ENCODE data around the gene OMA1.
A peak's percentile ranks its signal among the peaks of the same experiment; 100 is the strongest.
"Not testable (repeated sequence)": the region's sequence is repeated elsewhere in the genome, so short reads cannot be mapped to it uniquely, and the experiment has no call there.

Gene OMA1

GRCh38 chr1:58573705-58574591 lies 27.4 kb upstream of the OMA1 start:
- DNase-seq, result peak in 1 of 2 donors; percentile 50

- DNase-seq, result no peak
Measured at GRCh38 chr1:58573138-58573537, 26.6 kb upstream of the OMA1 start.

DNA sequence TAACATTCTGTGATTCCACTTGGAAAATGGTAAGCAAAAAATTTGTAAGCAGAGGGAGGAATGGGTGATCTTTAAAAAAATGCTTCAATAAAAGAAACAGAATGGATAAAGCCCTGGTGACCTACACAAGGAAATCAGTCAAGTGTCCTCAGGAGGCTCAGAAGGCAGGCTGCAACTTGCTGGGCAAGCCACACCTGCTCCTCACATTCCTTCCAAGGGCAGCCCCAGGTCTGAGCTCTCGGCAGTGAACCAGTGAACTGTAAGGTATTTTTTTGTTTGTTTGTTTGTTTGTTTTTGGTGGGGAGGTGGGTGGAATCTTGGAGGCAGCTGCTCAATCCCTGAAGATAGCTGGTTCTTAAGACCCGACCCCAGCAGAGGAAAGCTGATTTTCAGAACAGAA lies 26.2 kb upstream of the OMA1 start:
- no peak for DNase-seq

DNA sequence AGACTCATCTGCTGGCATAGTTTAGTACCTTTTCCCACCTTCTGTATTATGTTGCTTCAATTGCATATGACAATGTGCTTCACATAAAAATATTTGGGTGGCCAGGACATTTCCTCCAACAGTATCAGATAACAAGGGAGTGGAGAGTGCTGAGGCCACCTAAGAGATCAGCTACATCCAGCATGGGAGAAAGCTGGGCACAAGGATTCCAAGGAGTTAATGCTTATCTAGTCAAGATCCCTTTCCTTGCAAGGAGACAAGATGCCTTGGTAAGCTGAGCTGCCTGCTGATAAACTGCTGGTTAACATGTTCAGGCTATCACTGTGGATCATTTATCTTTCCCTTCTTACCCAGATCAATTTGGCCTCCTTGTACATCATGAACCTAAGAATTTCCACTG lies 25.1 kb upstream of the OMA1 start:
- DNase-seq, result no peak

GRCh38 chr1:58570817-58571216 lies 24.3 kb upstream of the OMA1 start:
- no peak for DNase-seq

- DNase-seq, result no peak
Measured at GRCh38 chr1:58570094-58570493, 23.6 kb upstream of the OMA1 start.

- DNase-seq, result no peak
Measured at GRCh38 chr1:58568911-58569310, 22.4 kb upstream of the OMA1 start.

DNA sequence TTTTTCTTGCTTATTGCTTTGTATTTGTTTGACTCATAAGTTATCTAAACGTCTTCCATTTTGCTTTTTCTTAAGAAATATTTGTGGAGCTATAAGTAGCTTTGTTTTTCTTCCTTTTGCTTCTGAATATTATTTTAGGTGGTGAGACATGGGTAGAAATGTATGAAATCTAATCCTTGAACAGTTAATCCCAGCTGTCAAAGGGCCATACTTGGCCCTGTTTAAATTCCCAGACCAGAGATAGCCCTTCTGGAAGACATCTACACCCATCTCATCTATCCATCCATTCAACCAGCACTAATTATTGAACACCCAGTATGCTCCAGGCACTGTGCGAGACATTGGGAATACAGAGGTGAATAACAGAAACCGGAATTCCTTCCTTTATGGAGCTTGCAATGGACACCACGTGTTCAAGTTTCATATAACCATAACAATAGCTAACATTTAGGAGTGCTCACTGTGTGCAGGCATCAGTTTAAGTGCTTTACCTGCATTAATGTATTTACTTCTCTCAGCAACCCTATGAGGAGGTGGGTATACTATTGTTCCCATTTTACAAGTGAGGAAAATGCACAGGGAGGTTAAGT lies 21.8 kb upstream of the OMA1 start:
- no peak for DNase-seq

- no peak for DNase-seq
Measured at GRCh38 chr1:58566339-58566738, 19.8 kb upstream of the OMA1 start.

DNA sequence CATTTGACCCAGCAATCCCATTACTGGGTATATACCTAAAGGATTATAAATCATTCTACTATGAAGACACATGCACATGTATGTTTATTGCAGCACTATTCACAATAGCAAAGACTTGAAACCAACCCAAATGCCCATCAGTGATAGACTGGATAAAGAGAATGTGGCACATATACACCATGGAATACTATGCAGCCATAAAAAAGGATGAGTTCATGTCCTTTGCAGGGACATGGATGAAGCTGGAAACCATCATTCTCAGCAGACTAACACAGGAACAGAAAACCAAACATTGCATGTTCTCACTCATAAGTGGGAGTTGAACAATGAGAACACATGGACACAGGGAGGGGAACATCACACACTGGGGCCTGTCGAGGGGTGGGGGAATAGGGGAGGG lies 17.2 kb upstream of the OMA1 start:
- DNase-seq, result not testable (repeated sequence)

DNA sequence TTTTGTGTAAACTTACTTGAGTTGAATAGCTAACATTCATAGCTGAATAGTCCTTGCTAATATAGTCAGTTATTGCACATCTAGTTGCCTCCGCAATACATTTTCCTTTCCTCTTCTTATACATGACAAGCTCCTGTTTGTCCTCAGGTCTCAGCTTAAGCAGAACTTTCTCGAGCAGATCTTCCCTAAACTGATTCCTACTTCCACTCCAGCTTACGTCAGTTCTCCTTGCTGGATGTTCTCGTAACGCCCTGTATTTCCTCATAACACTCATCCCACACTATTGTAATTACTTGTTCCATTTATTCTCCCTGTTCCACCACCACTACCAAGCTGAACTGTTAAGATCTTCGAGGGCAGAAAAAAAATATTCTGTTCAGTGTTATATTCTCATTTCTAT lies 15.1 kb upstream of the OMA1 start:
- no peak for DNase-seq

DNA sequence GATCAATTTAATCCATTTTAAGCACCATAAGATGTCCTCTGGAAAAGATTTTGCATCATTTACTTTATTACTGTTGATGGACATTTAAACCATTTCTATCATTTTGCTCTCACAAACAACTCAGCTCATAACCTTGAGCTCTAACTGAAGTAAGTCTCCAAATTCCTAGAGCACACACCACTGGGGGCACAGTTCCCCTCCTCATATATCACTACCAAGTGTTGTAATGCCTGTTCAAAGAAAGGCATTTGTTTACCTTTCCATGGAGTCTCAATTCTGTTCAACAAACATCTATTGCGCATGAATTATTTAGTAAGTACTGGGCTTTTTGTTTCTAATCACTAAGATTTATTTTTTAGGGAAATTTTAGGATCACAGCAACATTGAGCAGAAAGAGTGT lies 8.9 kb upstream of the OMA1 start:
- DNase-seq, result no peak

- DNase-seq, result no peak
Measured at GRCh38 chr1:58551186-58552140, 4.9 kb upstream of the OMA1 start.

DNA sequence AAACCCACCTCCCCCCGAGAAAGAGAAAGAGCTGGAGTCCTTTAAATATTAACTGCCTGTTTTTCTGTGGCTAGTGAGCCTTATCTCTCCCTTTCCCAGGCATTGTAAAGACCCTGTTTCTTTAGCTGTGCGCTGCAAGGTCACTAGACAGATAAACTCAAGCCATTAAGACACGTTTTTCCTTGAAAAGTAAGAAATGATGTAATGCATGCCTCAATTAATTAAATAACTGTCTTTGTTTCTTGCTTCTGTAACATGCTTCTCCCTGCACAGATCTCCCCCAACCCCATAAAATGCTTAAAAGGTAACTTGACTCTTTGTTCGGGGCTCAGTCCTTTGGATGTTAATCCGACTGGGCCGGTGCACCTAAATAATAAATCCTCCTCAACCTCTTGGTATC lies 2.8 kb upstream of the OMA1 start:
- DNase-seq, result not testable (repeated sequence)

DNA sequence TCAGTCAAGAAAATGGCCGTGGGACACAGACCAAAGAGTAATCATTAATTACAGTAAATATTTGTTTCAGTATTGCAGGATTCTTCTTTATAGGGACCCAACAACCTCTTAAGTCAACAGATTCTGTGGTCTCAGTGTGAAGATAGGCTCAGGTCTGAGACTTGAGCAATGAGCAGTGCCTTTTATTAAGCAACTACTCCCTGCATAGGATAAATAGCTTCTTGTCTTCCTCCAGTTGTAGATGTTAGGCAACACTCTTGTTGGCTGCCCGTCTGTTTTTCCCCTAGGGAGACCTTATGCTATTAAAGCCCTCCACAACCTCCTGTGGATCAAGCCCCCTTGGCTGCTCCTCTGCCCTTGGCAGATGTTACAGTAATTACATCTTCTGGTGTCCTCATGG lies 1.8 kb upstream of the OMA1 start:
- no peak for DNase-seq

- DNase-seq, result peak; percentile 85
Measured at GRCh38 chr1:58545591-58546519, 671 bp downstream of the OMA1 start.

GRCh38 chr1:58543260-58543659 lies 3.3 kb downstream of the OMA1 start:
- DNase-seq, result no peak

DNA sequence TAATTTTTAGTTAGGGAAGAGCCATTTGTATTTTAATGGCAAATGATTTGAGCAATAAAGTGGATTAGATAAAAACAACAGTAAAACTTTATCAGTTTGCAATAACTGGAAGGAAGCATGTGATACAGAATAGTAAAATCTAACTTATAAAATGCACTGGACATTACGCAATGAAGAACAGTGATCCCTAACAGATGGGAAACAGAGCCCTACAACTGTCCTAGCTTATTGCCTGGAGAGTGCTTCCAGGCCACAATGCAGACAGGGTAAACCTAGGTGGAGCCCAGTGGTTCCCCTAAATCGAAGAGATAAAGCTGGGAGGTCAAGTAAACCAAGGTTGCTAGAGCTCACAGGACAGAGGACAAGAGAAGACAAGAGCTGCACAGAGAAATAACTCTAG lies 7.0 kb downstream of the OMA1 start:
- no peak for DNase-seq

DNA sequence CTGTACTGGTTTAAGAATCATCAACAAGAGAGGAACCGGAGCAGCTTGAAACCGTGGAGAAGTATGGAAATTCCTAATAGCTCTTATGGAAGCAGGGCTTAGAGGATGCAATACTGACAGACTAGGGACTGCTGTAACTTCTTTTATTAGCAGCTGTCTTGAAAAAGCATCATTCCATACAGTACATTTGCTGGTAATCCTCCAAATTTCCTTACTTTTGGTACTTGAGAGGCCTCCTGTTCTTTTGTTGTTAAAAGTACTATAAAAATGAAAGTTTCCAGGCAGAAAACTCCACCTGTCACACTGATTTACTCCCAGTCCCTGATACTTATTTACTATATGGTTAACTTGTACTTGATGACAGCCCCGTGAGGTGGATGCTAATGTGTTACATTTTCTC lies 7.7 kb downstream of the OMA1 start:
- no peak for DNase-seq

GRCh38 chr1:58531842-58532241 lies 14.7 kb downstream of the OMA1 start:
- DNase-seq, result not testable (repeated sequence)

DNA sequence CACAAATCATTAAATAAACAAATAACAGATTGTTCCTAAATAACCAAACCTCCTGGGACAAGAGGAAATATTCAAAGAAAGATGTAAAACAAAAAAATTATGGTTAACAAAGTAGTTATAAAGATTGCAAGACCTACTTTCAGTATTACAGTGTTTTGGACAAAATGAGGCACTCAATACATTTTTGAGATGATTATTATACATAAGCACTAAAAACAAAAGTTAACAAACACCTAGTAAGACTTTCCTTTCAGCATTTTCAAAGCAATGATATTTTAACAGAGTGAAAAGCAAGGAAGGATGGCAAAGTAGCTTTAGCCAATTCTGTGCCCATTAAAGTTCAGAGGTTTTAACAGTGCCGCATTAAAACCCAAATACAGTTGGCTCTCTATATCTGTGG lies 17.2 kb downstream of the OMA1 start:
- DNase-seq, result no peak

DNA sequence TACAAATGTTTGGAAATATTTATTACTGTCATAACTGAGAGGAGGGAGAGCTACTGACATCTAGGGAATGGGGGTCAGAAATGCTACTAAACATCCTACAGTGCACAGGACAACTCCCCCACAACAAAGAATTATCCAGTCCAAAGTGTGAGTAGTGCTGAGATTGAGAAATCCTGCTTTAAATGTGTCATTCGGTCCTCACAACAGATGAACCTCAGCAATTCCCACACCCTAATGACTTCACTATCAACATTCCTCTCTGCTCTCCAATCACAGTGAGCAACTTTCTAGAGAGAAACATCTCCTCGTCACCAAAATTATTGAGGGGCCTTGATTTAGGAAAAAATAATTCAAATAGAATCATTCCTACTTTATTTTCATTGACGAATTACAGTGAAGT lies 18.0 kb downstream of the OMA1 start:
- no peak for DNase-seq

All from CD4-positive, alpha-beta T cell treated with Interferon alpha-2 for 1 hour (primary cell).